CD4-positive, alpha-beta T cell (primary cell): ENCODE measurements around the gene TMEM132A. TPM values are rescaled to one million over a fixed set of nuclear protein-coding genes. Genes with fewer than 3 reads are reported as not detected.

Source experiments
- ATAC-seq: fragments of 200-7000 bp; cut with Tn5 transposase; one replicate; pipeline ENCODE4 v1.10.0; 2022; ENCODE audit warnings: mild to moderate bottlenecking; ENCODE audit not compliant: poor library complexity
- CTCF ChIA-PET: fragments of 350-600 bp; sonication (Branson Sonifier 250); formaldehyde crosslinking; loops from one replicate; lab custom pipeline; 2021; ENCODE audit warnings: antibody characterized with exemption, inconsistent platforms; lab: Charles Lee
- POLR2A ChIA-PET: fragments of 350-600 bp; sonication (Branson Sonifier 250); formaldehyde crosslinking; loops from one replicate; lab custom pipeline; 2021; ENCODE audit warnings: antibody characterized with exemption, inconsistent platforms; lab: Charles Lee
- DNase-seq, 14 experiments: peaks; one replicate each; pipeline ENCODE4 v3.0.0-alpha.2; 2013 to 2020; ENCODE audit warnings: mixed read lengths in 2 of 14
- H3K27ac ChIP-seq, 2 donors: one replicate each; pipeline versions ENCODE4 v1.5.1 to v1.7.0; 2013; ENCODE audit warnings: low read length in 2 of 2, low read depth in 1 of 2, mild to moderate bottlenecking in 1 of 2
- H3K27me3 ChIP-seq, 2 experiments: 1 replicate in 1 of 2; 2 replicates in 1 of 2; pipeline versions ENCODE4 v1.6.1 to v1.7.0; 2013; ENCODE audit warnings: low read length in 2 of 2, control low read depth in 1 of 2, mild to moderate bottlenecking in 1 of 2, moderate library complexity in 1 of 2; ENCODE audit not compliant: insufficient read depth in 2 of 2, control insufficient read depth in 1 of 2
- H3K36me3 ChIP-seq: one replicate; pipeline ENCODE4 v1.6.1; 2013; ENCODE audit warnings: low read length, control low read depth; ENCODE audit not compliant: insufficient read depth
- H3K4me1 ChIP-seq: one replicate; pipeline ENCODE4 v1.6.1; 2013; ENCODE audit warnings: low read length, control low read depth; ENCODE audit not compliant: insufficient read depth
- H3K4me3 ChIP-seq: one replicate; pipeline ENCODE4 v1.5.1; 2013; ENCODE audit warnings: mild to moderate bottlenecking, low read length, moderate library complexity
- H3K9me3 ChIP-seq, 2 experiments: 1 replicate in 1 of 2; 2 replicates in 1 of 2; pipeline versions ENCODE4 v1.6.1 to v1.7.0; 2013; ENCODE audit warnings: low read length in 2 of 2, mild to moderate bottlenecking in 2 of 2, control low read depth in 1 of 2, moderate library complexity in 1 of 2; ENCODE audit not compliant: control insufficient read depth in 1 of 2, insufficient read depth in 1 of 2
- H3K27ac Mint-ChIP-seq: one replicate; pipeline ENCODE4 v1.8.0; 2020; ENCODE audit warnings: mixed read lengths
- H3K27me3 Mint-ChIP-seq: one replicate; pipeline ENCODE4 v1.8.0; 2021; ENCODE audit warnings: mixed read lengths
- H3K36me3 Mint-ChIP-seq: one replicate; pipeline ENCODE4 v1.8.0; 2021; ENCODE audit warnings: low read depth, mixed read lengths
- H3K4me1 Mint-ChIP-seq: one replicate; pipeline ENCODE4 v1.8.0; 2021; ENCODE audit warnings: low read depth, mixed read lengths
- H3K4me3 Mint-ChIP-seq: one replicate; pipeline ENCODE4 v1.8.0; 2020; ENCODE audit warnings: mild to moderate bottlenecking, mixed read lengths
- H3K9me3 Mint-ChIP-seq: one replicate; pipeline ENCODE4 v1.8.0; 2020; ENCODE audit warnings: mixed read lengths
- intact Hi-C, 2 experiments: fragments of 100-400 bp; cut with DNase I in 1 of 2; cut with micrococcal nuclease in 1 of 2; formaldehyde crosslinking; loops; one replicate each; pipeline versions ENCODE4 v1.15.1 to v1.9.0; 2023 to 2025; cut with DNase I, micrococcal nuclease
- total RNA-seq, 174 experiments: library from RNA in 2 of 174; stranded (reverse) in 2 of 174; gene quantifications; one replicate each; pipeline ENCODE4 v1.2.3 and lab custom pipeline; 2021 to 2026
- TF ChIP-seq, protein P1 (sequence below): fragments of 200-600 bp; IDR thresholded peaks from one replicate; pipeline ENCODE4 v1.8.0; 2022; ENCODE audit warnings: antibody characterized with exemption, mild to moderate bottlenecking

The TMEM132A gene
- total RNA-seq, 2 experiments from 2014 or later, result not detected

DNA sequence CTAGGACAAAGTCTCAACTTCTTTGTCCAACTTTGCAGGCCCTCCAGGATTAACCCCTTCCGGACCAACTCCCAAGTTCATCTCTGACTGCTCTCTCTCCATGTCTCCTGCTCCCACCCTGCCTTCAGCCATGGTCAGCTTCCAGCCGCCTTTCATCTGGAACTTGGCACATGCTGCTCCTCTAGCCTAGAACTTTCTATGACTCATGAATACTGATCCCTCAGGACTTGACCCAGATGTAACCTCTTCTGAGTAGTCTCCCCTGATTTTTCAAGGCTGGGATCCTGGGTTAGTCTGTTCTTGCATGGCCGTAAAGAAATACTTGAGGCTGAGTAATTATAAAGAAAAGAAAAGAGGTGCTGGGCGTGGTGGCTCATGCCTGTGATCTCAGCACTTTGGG is 32.9 kb downstream of the TMEM132A start:
- ChIA-PET CTCF (no interaction called here), POLR2A (interaction anchor here (1.4 kb wide), 1 partner anchor 203 kb away, joined by 6 read pairs; no protein-coding TSS in a partner anchor)
- H3K27ac ChIP-seq, result no peak overlapping the region
- peaks cover 0 to under 1% of the 10 kb centered on the region in 2 experiments for H3K27me3 ChIP-seq
- ATAC-seq (no peak), DNase-seq (no peak)
- Mint-ChIP-seq H3K9me3 (no peaks in the 10 kb centered on the region), H3K27ac (no peak overlapping the region), H3K4me3 (no peak overlapping the region), H3K36me3 (no peaks in the 10 kb centered on the region), H3K4me1 (peaks cover 23% of the 10 kb centered on the region), H3K27me3 (peaks cover 4% of the 10 kb centered on the region)
- intact Hi-C loops, result no loop called here
- H3K9me3 ChIP-seq, result no peaks in the 10 kb centered on the region
- TF ChIP-seq, protein P1, sequence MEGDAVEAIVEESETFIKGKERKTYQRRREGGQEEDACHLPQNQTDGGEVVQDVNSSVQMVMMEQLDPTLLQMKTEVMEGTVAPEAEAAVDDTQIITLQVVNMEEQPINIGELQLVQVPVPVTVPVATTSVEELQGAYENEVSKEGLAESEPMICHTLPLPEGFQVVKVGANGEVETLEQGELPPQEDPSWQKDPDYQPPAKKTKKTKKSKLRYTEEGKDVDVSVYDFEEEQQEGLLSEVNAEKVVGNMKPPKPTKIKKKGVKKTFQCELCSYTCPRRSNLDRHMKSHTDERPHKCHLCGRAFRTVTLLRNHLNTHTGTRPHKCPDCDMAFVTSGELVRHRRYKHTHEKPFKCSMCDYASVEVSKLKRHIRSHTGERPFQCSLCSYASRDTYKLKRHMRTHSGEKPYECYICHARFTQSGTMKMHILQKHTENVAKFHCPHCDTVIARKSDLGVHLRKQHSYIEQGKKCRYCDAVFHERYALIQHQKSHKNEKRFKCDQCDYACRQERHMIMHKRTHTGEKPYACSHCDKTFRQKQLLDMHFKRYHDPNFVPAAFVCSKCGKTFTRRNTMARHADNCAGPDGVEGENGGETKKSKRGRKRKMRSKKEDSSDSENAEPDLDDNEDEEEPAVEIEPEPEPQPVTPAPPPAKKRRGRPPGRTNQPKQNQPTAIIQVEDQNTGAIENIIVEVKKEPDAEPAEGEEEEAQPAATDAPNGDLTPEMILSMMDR, result no peak
- H3K4me3 ChIP-seq, result no peak overlapping the region
- no peaks in the 10 kb centered on the region for H3K36me3 ChIP-seq
- H3K4me1 ChIP-seq, result peaks cover 8% of the 10 kb centered on the region

- H3K27me3 Mint-ChIP-seq, result no peaks in the 10 kb centered on the region
- Histone ChIP-seq H3K27ac (no peak overlapping the region), H3K9me3 (no peaks in the 10 kb centered on the region), H3K27me3 (no peaks in the 10 kb centered on the region), H3K4me3 (no peak overlapping the region), H3K4me1 (no peaks in the 10 kb centered on the region), H3K36me3 (no peaks in the 10 kb centered on the region)
- no peaks in the 10 kb centered on the region for H3K9me3 Mint-ChIP-seq
- ChIA-PET POLR2A (no interaction called here), CTCF (interaction anchor here (0.8 kb wide), 1 partner anchor 79 kb away, joined by 4 read pairs; no protein-coding TSS in a partner anchor)
- peaks cover 5% of the 10 kb centered on the region for H3K4me1 Mint-ChIP-seq
- H3K4me3 Mint-ChIP-seq, result no peak overlapping the region
- intact Hi-C loops, result no loop called here
- TF ChIP-seq, protein P1, result no peak
- DNase-seq, result no peak
- H3K36me3 Mint-ChIP-seq, result no peaks in the 10 kb centered on the region
- no peak for ATAC-seq
- no peak overlapping the region for H3K27ac Mint-ChIP-seq
Observed at GRCh38 chr11:60959431-60959830, 35.2 kb downstream of the TMEM132A start.

DNA sequence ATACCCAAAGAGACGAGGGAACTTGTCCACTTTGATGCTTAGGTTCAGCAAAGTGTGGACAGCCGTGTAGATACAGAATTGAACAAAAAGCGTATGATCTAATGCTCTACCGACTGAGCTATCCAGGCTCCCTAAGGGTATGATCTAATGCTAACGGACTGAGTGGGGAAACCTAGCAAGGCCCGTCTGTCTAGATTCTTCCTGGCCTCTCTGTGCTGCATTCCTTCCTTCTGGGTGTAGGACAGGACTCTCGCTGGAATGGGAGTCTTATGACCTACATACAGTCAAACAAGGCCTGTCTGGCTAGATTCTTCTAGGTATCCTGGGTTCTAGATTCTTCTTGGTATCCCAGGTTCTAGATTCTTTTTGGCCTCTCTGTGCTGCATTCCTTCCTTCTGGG is 36.1 kb downstream of the TMEM132A start:
- Mint-ChIP-seq H3K4me3 (no peak overlapping the region), H3K36me3 (no peaks in the 10 kb centered on the region), H3K9me3 (no peaks in the 10 kb centered on the region), H3K4me1 (peaks cover 5% of the 10 kb centered on the region), H3K27me3 (no peaks in the 10 kb centered on the region), H3K27ac (no peak overlapping the region)
- H3K4me3 ChIP-seq, result no peak overlapping the region
- DNase-seq, result no peak
- H3K27me3 ChIP-seq, result no peaks in the 10 kb centered on the region
- intact Hi-C loops, result no loop called here
- TF ChIP-seq, protein P1, result no peak
- no peaks in the 10 kb centered on the region for H3K4me1 ChIP-seq
- POLR2A ChIA-PET, result no interaction called here
- CTCF ChIA-PET, result interaction anchor here (0.8 to 1.5 kb wide), 2 partner anchors 11 to 78 kb away, joined by 3 to 4 read pairs; no protein-coding TSS in a partner anchor
- no peaks in the 10 kb centered on the region for H3K9me3 ChIP-seq
- no peak for ATAC-seq
- H3K27ac ChIP-seq, result no peak overlapping the region
- no peaks in the 10 kb centered on the region for H3K36me3 ChIP-seq
